Dedifferentiated amniotic fluid mesenchymal stem cell (primary cell): ENCODE data around the gene HEMK1.

Experiments
- DNase-seq: peaks from one replicate; pipeline ENCODE4 v3.0.0-alpha.2; 2016; ENCODE audit errors: extremely low spot score

HEMK1 gene

GRCh38 chr3:50568947-50569749 is at the start of gene HEMK1:
Gene HEMK1 (plus strand): TSS chr3:50569522. CDS start chr3:50571105, 1,583 bp downstream.
- DNase-seq = peak; percentile 96

GRCh38 chr3:50520849-50521248 is 48.5 kb upstream of the HEMK1 start:
- no peak for DNase-seq

GRCh38 chr3:50521572-50521971 is 47.8 kb upstream of the HEMK1 start:
- DNase-seq = no peak

- no peak for DNase-seq
Observed at GRCh38 chr3:50523279-50523811, 46.0 kb upstream of the HEMK1 start.

GRCh38 chr3:50524746-50525145 is 44.6 kb upstream of the HEMK1 start:
- DNase-seq = no peak

GRCh38 chr3:50525191-50525910 is 44.0 kb upstream of the HEMK1 start:
- DNase-seq = no peak

- no peak for DNase-seq
Observed at GRCh38 chr3:50525987-50526386, 43.3 kb upstream of the HEMK1 start.

- no peak for DNase-seq
Observed at GRCh38 chr3:50530001-50530970, 39.0 kb upstream of the HEMK1 start.

- DNase-seq = no peak
Observed at GRCh38 chr3:50531201-50531600, 38.1 kb upstream of the HEMK1 start.

GRCh38 chr3:50532062-50532705 is 37.1 kb upstream of the HEMK1 start:
- DNase-seq = no peak

GRCh38 chr3:50533316-50533715 is 36.0 kb upstream of the HEMK1 start:
- no peak for DNase-seq

- DNase-seq = no peak
Observed at GRCh38 chr3:50533807-50534461, 35.4 kb upstream of the HEMK1 start.

- no peak for DNase-seq
Observed at GRCh38 chr3:50534681-50535330, 34.5 kb upstream of the HEMK1 start.

- DNase-seq = no peak
Observed at GRCh38 chr3:50536471-50537180, 32.7 kb upstream of the HEMK1 start.

GRCh38 chr3:50537421-50538129 is 31.7 kb upstream of the HEMK1 start:
- no peak for DNase-seq

GRCh38 chr3:50539356-50540286 is 29.7 kb upstream of the HEMK1 start:
- DNase-seq = no peak

- peak; percentile 48 for DNase-seq
Observed at GRCh38 chr3:50542177-50543034, 26.9 kb upstream of the HEMK1 start.
